ENCODE results near the gene PDGFRA.
"Not testable (repeated sequence)": the region's sequence is repeated elsewhere in the genome, so short reads cannot be mapped to it uniquely, and the experiment has no call there.

The PDGFRA gene

DNA sequence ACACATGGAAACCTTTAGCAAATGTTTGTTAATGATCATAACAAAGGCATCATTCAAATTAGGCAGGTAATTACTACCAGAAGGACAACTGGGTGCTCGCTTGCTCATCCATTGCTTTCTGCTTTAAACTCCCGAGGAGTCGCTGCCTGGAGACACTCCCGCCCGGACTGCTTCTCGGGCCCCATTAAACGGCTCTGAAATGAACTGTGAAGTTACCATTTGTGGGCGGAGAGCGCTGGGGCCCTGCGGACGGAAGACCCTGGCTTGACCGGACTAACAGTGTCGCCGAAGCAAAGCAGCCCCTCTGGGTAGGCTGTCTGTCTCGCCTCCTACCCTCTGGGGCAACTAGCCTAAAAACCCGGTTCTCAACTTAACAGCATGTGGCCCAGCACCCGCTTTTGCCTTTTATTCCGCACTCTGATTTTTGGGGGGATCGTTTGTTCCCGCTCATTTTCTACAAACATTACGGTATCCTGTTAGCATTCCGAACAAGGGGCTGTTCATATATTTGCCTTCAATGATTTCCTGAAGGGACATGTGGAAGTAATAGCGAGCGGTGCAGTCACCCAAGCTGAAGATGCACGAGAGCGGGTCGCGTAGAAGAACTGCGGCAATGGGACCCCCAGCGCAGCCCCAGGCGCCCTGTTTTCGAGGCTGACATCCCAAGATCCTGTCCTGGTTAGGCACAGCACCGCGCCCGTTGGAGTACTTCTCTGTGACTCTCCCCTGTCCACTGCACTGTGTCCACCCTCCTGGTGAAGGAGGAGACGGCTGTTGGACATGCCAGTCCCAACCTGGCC, 1.6 kb upstream of the PDGFRA start:
- DNase-seq (ENCODE audit: low spot score), result peak; percentile 51

DNA sequence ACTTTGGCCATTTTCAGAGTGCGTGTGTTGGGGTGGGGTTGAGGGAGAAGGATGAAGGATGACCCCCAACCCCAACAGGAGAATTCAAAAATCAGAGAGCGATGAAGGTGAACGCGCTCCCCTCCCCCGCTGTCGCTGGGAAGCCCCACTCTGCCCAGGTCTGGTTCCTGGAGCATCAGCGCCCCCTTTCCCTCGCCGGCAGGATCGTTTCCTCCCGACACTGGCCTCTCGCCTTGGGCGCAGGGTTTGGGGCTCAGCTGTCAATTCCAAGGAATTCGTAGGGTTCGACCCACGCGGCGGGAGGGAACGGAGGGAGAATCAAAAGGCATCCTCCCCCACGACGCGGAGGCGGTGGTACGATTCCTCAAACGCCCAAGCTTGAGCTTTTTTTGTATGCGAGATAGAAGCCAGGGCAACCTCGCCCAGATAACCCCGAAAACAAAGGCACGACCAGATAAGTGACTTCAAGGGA, 1.0 kb upstream of the PDGFRA start:
- DNase-seq (ENCODE audit: low spot score), result peak; percentile 78

DNA sequence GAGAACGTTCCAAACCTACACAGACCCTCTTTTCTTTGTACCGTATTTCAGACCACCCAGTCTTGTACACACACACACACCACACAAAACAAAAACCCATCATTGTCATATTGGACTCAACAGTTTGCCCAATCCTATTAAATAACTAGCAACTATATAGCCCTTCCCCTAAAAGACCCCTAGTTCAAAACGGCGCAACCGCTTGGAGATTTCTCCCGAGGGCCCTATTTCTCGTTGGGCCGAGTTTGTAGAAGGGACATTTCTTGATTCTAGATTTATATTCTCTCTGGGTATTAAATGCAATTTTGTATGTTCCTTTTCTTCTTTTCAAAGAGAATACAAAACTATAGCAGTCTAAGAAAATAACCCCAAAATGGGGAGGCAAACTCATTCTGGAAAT, 547 bp upstream of the PDGFRA start:
- DNase-seq (ENCODE audit: low spot score), result no peak

DNA sequence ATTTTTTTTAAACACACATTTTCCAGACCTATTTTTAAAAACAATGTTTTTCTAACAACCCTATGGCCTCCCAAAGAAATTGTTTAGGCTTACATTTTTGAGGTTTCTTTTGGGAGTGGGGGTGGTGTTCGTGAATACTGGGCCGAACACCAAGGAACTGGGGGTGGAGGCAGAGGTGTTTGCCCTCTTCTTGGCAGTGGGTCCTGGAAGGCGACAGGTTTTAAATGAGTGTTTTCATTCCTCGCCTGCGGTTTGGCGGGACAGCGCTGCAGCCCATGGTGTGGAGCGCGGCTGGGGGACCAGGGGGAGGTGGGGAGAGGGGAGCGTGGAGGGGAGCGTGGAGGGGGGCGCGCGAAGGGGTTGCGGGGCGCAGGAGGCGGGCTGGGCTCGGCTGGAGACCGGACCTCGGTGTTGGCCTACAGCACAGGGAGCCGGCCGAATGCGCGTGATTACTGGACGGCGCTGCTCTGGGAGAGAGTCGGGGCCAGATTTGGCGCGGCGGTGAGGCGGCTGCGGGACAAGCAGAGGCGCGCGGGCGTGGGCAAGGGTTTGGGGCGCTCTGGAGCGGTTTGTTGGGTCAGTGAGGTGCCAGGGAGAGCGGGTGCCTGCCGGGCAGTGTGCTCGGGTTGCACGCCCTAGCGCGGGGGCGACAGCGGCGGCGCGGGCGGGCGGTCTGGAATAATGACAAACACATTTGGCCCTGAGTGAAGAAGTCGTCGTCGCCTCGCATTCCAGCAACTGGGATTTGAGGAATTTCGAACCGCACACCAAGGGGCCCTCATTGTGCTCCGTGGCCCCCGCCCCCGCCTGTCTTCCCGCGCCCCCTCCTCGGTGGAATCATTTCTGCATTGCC, 764 bp downstream of the PDGFRA start:
- no peak for DNase-seq (ENCODE audit: low spot score)

DNA sequence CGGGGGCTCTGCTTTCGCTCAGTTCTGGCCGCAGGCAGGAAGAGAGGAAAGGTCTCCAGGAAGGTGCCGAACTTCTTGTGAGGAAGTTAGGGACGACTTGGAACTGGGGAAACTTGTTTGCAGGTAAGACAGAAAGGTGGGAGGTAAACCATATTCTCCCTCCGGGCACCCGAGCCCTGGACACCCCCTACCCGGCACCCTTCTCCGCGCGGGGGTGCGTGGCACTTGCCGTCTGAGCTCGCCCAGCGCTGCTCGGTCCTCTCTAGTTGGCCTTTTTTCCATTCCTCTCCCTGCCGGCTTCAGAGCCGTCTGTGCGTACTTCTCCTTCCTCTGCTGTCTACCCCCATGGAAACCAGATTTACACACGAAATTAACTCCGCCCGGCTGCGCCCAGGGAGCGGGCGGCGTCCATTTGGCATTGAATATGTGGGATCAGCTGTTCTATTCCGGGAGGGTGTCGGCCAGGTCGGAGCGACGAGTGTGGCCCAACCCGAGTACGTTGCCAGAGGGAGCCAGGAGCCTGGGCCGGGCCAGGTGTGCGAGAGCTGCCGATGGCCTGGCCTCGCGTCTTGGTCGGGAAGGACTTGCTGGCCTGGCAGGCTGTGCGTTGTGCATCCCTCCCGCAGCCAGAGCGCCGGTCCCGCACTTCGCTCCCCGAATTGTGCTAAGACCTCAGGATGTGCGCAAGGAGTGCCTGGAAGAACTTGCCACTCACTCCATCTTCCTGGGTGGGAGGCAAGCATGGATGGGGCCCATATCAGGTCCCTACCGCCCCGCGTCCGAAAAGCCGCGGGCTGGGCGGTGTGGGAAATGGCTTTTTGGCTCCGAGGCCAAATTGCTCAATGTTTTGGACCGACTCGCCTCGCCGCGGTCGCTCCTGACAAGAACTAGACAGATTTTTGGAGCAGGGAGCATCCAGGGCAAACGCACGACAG, 1.7 kb downstream of the PDGFRA start:
- DNase-seq (ENCODE audit: low spot score), result no peak

DNA sequence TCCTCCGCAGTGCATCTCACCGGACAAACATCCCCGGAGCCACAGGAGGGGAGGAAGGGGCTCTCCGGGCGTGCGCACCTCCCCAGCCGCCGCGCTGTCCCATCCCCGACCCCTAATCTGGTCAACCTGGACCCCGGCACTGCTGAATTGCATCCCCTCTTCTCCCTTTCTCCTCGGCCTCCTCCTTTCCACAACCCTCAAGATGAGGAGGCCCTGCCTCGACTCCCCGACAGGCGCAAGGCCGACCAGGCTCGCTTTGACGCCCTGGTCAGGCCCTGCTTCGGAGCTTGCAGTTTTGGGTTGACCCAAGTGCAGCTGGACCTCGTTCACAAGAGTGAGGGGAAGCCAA, 2.3 kb downstream of the PDGFRA start:
- DNase-seq (ENCODE audit: low spot score), result no peak

DNA sequence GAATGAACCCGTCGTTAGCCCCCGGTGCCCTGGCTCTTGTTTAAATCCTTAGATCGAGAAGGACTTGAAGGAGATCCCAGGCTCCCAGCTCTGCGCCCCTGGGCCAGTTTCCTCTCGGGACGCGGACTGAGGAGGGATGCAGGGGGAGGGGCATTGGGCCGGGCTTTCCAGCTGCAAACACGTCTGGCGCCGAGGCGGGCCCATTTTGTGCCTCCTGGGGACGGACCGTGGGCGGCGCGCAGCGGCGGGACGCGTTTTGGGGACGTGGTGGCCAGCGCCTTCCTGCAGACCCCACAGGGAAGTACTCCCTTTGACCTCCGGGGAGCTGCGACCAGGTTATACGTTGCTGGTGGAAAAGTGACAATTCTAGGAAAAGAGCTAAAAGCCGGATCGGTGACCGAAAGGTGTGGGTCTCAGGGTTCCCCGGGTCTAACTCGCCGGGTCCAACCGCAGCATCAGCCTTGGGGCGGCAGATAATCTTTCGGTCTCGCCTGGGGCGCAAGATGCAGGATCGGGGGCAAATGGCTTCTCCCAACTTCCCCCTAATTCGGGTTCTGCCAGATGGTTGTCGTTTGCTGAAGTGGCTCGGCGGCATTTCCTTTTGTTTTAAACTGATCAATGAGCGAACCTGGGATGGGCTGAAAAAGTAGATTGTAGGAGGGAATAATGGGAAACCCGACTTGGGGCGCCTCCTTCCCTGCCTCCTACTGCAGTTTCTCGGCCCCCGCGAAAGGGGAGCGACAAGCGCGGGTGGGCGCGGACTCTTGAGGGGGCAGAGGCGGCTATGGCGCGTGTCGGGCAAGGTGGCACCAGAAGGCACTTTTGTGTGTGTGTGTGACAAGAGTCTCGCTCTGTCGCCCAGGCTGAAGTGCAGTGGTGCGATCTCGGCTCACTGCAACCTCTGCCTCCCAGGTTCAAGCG, 2.9 kb downstream of the PDGFRA start:
- DNase-seq (ENCODE audit: low spot score), result no peak

DNA sequence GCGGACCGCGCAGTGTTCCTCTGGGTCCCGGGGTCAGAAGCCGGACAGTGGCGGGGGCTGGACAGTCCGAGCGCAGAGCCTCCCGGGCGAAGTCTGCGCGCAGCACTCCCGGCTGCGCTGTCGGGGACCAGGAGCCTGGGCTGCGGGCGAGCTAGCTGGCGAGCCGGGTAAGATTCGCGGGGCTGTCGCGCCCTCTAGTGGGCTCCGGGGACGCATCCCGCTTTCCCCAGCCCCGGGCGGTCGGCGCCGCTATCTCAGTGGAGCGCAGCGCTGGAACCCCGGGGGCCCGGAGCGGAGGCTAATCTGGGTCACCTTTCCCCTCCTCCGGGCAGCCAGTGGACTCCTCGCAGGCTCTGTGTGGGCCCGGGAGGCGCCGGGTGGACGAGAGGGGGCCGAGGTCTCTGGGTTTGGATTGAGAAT, 4.2 kb downstream of the PDGFRA start:
- DNase-seq (ENCODE audit: low spot score), result peak; percentile 73

DNA sequence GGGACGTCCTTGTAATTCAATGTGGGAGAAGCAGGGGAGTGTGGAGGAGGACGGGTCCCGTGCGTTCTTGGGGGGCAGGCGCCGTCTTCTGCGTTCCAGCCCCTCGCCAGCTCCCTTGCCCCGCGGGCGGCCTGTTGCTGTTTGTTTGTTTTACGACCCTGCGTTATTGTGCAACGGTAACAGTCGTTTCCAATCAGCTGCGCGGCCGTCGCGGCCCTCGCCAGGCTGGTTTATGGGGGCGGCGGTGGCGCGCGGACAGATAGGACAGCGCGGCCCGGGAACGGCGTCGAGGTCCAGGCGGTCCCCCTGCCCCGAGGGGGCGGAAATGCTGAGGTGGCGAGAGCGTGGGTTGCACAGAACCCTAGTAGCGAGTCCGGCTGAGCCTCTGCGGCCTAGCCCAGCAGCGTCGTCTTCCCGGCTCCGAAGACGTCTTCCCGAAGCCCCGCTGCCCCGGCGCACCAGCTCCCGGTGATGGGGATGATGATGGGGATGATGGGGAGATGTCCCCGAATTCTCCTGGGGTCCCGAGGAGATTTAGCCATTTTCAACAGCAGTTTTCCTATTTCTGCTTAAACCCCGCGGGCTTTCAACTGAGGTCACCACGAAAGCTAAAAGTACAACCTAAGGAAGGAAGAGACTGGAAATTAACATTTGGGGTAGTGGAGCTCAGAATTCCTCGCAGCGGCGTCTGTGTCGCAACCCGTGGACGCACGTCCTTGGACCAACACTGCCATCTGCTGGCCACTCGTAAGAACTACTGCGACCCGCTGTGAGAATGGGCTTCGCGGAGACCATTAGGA, 4.8 kb downstream of the PDGFRA start:
- DNase-seq (ENCODE audit: low spot score), result peak; percentile 73

DNA sequence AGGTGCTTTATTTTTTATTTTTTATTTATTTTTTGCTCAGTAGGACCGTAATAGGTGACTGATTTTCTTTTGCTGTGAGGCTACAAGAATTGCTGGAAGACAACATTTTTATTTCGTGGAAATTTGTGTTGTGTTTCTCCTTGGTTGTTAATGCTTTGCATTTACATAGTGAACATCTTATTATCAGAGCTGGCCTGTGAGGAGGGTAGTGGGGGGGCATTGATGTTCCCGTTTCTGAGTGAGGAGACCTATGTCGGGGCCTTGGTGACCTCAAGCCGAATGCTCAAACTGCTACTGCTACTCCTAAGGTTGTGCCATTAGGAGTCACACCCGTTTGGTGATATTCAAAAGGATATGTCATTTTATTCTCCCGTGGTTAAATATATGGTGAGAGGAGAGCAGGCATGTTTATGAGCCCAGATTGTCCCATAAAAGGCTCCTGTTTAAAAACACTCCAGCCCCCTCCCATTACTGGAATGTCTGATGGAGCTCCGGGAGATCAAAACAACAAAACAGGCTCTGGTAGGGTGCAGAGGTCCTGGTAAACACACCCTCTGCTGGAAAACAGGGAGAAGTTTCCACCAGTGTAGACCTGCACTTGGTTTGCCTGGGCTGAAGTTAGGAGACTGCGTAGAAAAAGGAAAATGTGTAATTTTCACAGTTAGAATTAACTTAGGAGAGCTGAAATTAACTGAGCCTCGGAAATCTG, 5.6 kb downstream of the PDGFRA start:
- DNase-seq (ENCODE audit: low spot score), result no peak

DNA sequence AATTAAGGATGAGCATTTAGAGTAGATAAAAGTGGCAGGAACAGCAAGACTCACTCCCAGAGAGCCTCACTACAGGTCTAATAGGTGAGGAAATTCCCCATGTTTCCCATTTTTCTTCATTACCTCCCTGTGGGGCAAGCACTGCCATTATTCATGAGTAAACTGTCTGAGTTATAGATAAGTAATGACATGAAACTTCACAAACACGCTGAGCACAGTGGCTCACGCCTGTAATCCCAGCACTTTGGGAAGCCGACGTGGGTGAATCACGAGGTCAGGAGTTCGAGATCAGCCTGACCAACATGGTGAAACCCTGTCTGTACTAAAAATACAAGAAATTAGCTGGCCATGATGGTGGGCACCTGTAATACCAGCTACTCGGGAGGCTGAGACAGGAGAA, 7.2 kb downstream of the PDGFRA start:
- DNase-seq (ENCODE audit: low spot score), result not testable (repeated sequence)

DNA sequence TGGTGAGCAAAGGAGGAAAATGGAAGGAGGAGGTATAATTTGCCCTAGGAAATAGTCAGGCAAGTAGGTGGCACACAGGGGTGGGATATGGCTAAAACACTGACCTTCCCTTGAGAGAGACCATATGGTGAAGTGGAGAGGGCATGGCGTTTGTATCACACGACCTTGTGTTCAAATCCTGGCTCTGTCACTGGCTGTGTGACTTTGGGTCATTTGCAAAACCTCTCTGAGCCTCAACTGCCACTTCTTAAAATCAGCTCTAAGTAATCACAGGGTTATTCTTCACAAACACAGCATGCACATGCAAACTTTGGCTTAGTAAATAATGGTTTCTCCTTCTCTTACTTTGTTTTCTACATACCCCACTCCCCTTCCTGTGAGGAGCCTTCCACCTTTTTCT, 8.7 kb downstream of the PDGFRA start:
- DNase-seq (ENCODE audit: low spot score), result no peak

DNA sequence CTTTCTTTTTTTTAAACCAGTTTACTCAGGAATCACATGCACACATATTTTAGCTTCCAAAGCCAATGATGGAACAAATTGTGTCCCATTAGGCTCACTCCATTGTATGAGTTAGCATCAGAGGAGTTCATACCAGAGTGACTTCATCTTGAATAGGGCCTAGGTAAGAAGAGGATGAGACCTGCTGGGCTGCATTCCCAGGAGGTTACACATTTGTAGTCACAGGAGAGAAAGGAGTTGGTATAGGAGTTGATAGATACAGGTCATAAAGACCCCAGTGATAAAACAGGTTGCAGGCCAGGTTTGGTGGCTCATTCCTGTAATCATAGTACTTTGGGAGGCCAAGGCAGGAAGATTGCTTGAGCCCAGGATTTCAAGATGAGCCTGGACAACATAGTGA, 9.3 kb downstream of the PDGFRA start:
- no peak for DNase-seq (ENCODE audit: low spot score)

DNA sequence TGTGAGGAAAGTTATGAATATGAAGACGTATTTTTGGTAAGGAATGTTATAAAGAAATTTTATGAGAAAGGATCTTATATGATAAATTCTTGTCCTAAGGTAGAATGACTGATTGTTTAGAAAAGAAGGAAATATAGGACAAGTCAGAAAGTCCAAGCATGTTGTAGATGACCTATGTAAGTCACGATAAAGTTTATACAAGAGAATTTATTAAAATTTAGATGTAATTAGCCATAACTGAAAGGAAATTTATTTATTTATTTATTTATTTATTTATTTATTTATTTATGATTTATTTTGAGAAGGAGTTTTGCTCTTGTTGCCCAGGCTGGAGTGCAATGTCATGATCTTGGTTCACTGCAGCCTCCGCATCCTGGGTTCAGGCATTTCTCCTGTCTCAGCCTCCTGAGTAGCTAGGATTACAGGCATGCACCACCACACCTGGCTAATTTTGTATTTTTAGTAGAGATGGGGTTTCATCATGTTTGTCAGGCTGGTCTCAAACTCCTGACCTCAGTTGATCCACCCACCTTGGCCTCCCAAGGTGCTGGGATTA, 12.3 kb downstream of the PDGFRA start:
- not testable (repeated sequence) for DNase-seq (ENCODE audit: low spot score)

DNA sequence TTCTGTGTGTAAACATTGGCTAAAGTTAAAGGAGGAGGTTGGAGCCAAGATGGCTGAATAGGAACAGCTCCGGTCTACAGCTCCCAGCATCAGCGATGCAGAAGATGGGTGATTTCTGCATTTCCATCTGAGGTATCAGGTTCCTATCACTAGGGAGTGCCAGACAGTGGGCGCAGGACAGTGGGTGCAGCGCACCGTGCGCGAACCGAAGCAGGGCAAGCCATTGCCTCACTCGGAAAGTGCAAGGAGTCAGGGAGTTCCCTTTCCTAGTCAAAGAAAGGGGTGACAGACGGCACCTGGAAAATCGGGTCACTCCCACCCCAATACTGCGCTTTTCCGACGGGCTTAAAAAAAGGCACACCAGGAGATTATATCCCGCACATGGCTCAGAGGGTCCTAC, 14.4 kb downstream of the PDGFRA start:
- DNase-seq (ENCODE audit: low spot score), result not testable (repeated sequence)

DNA sequence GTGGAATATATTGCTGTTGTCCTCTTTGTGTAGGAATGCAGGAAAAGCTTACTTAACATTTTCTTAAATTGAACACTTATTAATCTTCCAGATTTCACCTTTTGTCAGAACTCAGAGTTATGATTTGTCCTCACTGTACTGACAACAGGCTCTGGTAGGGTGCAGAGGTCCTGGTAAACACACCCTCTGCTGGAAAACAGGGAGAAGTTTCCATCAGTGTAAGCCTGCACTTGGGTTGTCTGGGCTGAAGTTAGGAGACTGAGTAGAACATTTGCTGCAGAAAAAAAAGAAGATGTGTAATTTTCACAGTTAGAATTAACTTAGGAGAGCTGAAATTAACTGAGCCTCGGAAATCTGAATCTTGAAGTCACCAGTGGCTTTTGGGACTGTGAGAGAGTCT, 23.2 kb downstream of the PDGFRA start:
- not testable (repeated sequence) for DNase-seq (ENCODE audit: low spot score)

DNA sequence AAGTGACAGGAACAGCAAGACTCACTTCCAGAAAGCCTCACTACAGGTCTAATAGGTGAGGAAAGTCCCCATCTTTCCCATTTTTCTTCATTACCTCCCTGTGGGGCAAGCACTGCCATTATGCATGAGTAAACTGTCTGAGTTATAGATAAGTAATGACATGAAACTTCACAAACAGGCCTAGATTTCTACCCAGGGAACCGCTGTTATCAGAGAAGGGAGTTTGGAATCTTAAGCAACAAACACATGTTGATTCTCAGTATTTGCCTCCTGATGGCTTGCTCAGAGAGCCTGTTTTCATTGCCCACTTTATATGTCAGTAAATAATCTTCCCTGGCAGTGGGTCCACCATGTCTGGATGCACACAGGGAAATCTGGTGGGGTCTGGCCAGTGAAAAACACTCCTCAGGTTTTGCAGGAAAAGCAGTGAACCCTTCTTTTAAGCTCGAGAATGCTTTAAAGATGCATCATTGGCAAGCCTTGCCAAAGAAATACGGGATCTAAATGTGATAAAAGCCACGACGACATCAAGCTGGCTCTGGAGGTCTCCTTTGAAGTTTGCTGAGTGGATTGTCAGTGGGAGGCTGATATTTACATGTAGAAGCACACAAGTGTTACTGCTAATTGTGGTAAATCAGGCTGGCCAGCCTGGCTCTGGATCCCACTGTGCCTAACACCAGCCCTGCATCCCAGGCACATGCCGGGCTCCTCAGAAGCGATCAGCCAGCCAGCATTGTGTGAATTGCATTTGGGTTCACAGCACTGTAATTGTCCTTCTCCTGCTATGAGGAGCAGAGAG, 25.2 kb downstream of the PDGFRA start:
- no peak for DNase-seq (ENCODE audit: low spot score)

DNA sequence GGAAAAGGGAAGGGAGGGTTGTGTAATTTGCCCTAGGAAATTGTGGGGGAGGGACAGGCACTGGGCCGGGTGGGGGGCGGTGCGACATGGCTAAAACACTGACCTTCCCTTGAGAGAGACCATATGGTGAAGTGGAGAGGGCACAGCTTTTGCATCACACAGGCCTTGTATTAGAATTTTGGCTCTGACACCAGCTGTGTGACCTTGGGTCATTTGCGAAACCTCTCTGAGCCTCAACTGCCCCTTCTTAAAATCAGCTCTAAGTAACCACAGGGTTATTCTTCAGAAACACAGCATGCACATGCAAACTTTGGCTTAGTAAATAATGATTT, 25.8 kb downstream of the PDGFRA start:
- no peak for DNase-seq (ENCODE audit: low spot score)

DNA sequence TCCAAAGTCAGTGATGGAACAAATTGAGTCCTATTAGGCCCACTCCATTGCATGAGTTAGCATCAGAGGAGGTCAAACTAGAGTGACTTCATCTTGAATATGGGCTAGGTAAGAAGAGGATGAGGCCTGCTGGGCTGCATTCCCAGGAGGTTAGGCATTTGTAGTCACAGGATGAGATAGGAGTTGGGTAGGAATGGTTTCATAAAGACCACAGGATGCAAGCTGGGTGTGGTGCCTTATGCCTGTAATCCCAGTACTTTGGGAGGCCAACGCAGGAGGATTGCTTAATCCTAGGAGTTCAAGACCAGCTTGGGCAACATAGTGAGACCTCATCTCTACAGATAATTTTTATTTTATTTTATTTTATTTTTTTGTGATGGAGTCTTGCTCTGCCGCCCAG, 26.8 kb downstream of the PDGFRA start:
- no peak for DNase-seq (ENCODE audit: low spot score)

All from COLO829 (cell line).